Right cardiac atrium (tissue), 5 donors: ENCODE data around the gene CCDC177. TPM values are rescaled to one million over a fixed set of nuclear protein-coding genes. Genes with fewer than 3 reads are reported as not detected.

Source experiments
- ATAC-seq, 2 donors: fragments of 200-7000 bp; cut with Tn5 transposase; one replicate each; pipeline versions ENCODE4 v1.8.0 to v1.9.1; 2020; ENCODE audit warnings: moderate library complexity in 2 of 2, mild to moderate bottlenecking in 1 of 2
- DNase-seq, 3 donors: peaks; one replicate each; pipeline ENCODE4 v3.0.0-alpha.2; 2020
- H3K27ac ChIP-seq: one replicate; pipeline ENCODE4 v1.5.1; 2013; ENCODE audit warnings: mild to moderate bottlenecking, low read length, control low read depth, moderate library complexity
- H3K27me3 ChIP-seq: one replicate; pipeline ENCODE4 v1.6.1; 2013; ENCODE audit not compliant: control insufficient read depth, insufficient read depth
- H3K4me1 ChIP-seq: one replicate; pipeline ENCODE4 v1.6.1; 2013; ENCODE audit warnings: low read length; ENCODE audit not compliant: control insufficient read depth, insufficient read depth
- H3K4me3 ChIP-seq: one replicate; pipeline ENCODE4 v1.5.1; 2013; ENCODE audit warnings: low read length, control low read depth
- H3K9me3 ChIP-seq: one replicate; pipeline ENCODE4 v1.6.1; 2013; ENCODE audit warnings: low read length; ENCODE audit not compliant: control insufficient read depth
- WGBS: extraction: QIAGEN DNeasy Blood & Tissue Kit; methylation state at CpG from one replicate; pipeline ENCODE4 v1.1.7; 2013; 5-methylcytosine and 5-hydroxymethylcytosine counted together
- intact Hi-C, 4 donors: fragments of 100-400 bp; cut with DNase I; formaldehyde crosslinking; loops; one replicate each; pipeline versions ENCODE4 v1.11.0 to v1.14.0; 2022 to 2023
- polyA plus RNA-seq: library from polyadenylated mRNA; stranded (reverse); fragments of 200-250 nt; gene quantifications from one replicate; pipeline ENCODE4 v1.2.3, GENCODE V29; 2013
- total RNA-seq, 4 donors: library from RNA; stranded (reverse); fragmentation: NEBNext Ultra II Directional; extraction: Animal tissue kit (Norgen Biotek cat#: 25700); gene quantifications; one replicate each; pipeline ENCODE4 v1.2.1, GENCODE V29; 2021
- donor health status: healthy with polysubstance abuse.
- donor health status: DM: no; HTN: yes; CAD: no.
- donor health status: DM: no; HTN: no; CAD: no.
- donor health status: DM: no; HTN: yes; CAD: no; lungs with severe emphysema.
- donor health status: DM: yes; HTN: yes; CAD: no.

CCDC177 gene
- total and polyA plus RNA-seq, 5 donors, result not detected

DNA sequence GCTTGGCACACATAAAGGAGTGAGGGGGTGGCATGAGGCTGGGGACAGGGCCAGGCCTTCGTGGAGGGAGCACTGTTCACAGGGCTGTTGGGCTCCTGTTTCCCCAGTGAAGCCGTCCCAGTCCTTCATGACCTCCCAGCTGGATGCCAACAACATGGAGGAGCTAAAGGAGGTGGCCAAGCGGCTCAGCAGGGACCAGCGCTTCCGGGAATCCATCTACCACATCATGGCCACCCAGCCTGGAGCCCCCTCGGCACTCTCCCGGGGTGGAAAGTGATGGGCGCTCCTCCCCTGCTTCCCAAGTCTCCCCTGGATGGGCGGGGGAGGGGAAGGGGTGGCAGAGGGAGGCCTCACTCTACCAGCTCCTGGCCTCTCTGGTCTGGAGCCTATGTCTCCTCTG is 46.5 kb downstream of the CCDC177 start:
- H3K27me3 ChIP-seq, result no peaks in the 10 kb centered on the region
- H3K4me1 ChIP-seq, result no peaks in the 10 kb centered on the region
- H3K9me3 ChIP-seq, result no peaks in the 10 kb centered on the region
- no peak for DNase-seq
- WGBS, result 79% methylated on average over 9 of the region's 9 CpGs
- no peak for ATAC-seq
- no peak overlapping the region for H3K27ac ChIP-seq
- intact Hi-C loops, result no loop called here
- H3K4me3 ChIP-seq, result no peak overlapping the region

DNA sequence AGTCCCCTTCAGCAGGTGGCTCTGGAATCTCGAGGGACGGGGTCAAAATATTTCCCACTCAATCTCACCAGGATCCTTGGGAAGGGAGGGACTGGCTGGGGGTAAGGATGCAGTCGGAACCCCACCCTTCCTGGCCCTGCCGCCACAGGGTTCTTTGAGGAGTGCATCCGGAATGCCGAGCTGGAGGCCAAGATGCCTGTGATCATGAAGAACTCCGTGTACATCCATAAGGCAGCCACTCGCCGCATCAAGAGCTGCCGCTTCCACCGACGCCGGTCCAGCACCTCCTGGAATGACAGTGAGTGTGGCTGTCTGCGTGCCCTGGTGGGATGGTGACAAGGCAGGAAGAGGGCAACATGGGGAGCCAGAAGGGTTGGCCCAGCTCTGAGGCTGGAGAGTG is 47.0 kb downstream of the CCDC177 start:
- ATAC-seq (no peak), DNase-seq (no peak)
- H3K4me1 ChIP-seq, result no peaks in the 10 kb centered on the region
- WGBS, result 81% methylated on average over 14 of the region's 14 CpGs
- no peaks in the 10 kb centered on the region for H3K9me3 ChIP-seq
- H3K4me3 ChIP-seq, result no peak overlapping the region
- intact Hi-C loops, result no loop called here
- H3K27me3 ChIP-seq, result no peaks in the 10 kb centered on the region
- H3K27ac ChIP-seq, result no peak overlapping the region

DNA sequence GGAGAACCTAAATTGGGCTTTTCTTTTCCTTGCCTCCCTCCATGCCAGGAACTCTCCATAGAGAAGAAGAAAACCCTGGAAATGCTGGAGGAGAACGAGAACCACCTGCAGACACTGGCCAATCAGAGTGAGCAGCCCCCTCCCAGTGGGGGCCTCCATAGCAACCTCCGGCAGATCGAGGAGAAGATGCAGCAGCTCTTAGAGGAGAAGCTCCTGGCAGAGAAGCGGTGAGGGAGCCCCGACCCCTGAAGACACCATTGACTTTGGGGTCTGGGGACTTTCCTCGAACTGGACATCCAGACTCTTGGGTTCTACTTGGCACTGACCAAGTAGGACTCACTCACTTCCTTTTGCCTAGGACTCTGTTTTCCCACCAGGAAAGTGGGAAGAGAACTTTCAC is 48.8 kb downstream of the CCDC177 start:
- DNase-seq (no peak), ATAC-seq (no peak)
- Histone ChIP-seq H3K4me3 (no peak overlapping the region), H3K4me1 (no peaks in the 10 kb centered on the region), H3K27me3 (no peaks in the 10 kb centered on the region), H3K9me3 (no peaks in the 10 kb centered on the region), H3K27ac (no peak overlapping the region)
- WGBS, result 76% methylated on average over 6 of the region's 6 CpGs
- intact Hi-C loops, result no loop called here

GRCh38 chr14:69522026-69522425 is 52.6 kb downstream of the CCDC177 start:
- no peaks in the 10 kb centered on the region for H3K27me3 ChIP-seq
- no peak overlapping the region for H3K4me3 ChIP-seq
- DNase-seq, result no peak
- H3K9me3 ChIP-seq, result no peaks in the 10 kb centered on the region
- intact Hi-C loops, result no loop called here
- H3K27ac ChIP-seq, result no peak overlapping the region
- 95% methylated on average over 6 of the region's 6 CpGs for WGBS
- ATAC-seq, result no peak
- no peaks in the 10 kb centered on the region for H3K4me1 ChIP-seq

Other genes with a start within 250 kb of the CCDC177 start
- 100 to 1,000 TPM; 112 to 141 (median 127) TPM for gene ERH, start 176.6 kb downstream of the CCDC177 start, total RNA-seq
- 123 TPM for gene ERH, start 176.6 kb downstream of the CCDC177 start, polyA plus RNA-seq
- gene SLC39A9, start 176.2 kb downstream of the CCDC177 start, total RNA-seq, result 10 to 100 TPM; 23.7 to 34.5 (median 25.2) TPM
- 10.3 TPM for gene SLC39A9, start 176.2 kb downstream of the CCDC177 start, polyA plus RNA-seq
- gene PLEKHD1, start 90.1 kb downstream of the CCDC177 start, total RNA-seq, result under 1 TPM; 0.06 to 0.20 (median 0.12) TPM
- 0.07 TPM for gene PLEKHD1, start 90.1 kb downstream of the CCDC177 start, polyA plus RNA-seq
- 10 to 100 TPM; 16.5 to 25.9 (median 22.1) TPM for gene SUSD6, start 36.7 kb upstream of the CCDC177 start, total RNA-seq
- gene SUSD6, start 36.7 kb upstream of the CCDC177 start, polyA plus RNA-seq, result 9.1 TPM
- 100 to 1,000 TPM; 210 to 259 (median 237) TPM for gene SRSF5, start 192.3 kb upstream of the CCDC177 start, total RNA-seq
- gene SRSF5, start 192.3 kb upstream of the CCDC177 start, polyA plus RNA-seq, result 279 TPM
- not detected for gene SLC10A1, start 222.4 kb upstream of the CCDC177 start, total RNA-seq
- gene SLC10A1, start 222.4 kb upstream of the CCDC177 start, polyA plus RNA-seq, result not detected